ENCODE results near the gene HMGB4. TPM values are rescaled to one million over a fixed set of nuclear protein-coding genes. Genes with fewer than 3 reads are reported as not detected.

Gene HMGB4
- total RNA-seq, 1 donor from 2014 or later, result not detected

DNA sequence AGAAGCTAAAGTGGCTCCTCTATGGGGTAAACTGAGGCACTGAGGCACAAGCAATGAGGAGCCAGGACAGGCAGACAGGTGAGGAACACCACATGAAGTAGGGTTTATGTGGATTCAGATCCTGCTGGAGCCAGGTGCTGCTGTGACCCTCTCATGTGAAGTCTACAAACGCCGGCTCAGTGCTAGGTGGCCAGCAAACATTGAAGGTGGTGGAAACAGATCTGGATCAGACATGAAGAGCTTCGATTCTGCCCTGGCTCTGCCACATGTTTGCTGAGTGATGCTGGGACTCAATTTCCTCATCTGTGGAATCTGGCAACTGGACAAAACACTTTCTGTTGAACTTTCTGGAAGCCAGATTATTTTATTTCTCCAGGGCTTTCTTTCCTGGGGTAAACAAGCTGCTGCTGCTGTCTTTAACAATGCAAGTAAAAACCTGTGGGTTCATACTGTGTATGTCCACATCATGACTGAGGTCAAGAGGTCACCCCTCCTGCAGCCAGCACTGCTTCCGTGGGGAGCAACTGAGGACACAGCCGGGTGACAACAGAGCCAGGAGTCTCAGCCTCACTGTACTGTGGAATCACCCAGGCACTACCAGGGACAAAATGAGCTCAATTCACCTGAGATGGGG, 33.3 kb downstream of the HMGB4 start:
- Mint-ChIP-seq H3K9me3 (ENCODE audit: low read depth) (no peaks in the 10 kb centered on the region), H3K27ac (ENCODE audit: unreplicated experiment) (no peak overlapping the region), H3K27me3 (ENCODE audit: low read depth) (no peaks in the 10 kb centered on the region), H3K36me3 (ENCODE audit: low read depth) (no peaks in the 10 kb centered on the region), H3K4me3 (ENCODE audit: unreplicated experiment) (no peak overlapping the region), H3K4me1 (ENCODE audit: low read depth) (no peaks in the 10 kb centered on the region)
- TF ChIP-seq, protein P1, sequence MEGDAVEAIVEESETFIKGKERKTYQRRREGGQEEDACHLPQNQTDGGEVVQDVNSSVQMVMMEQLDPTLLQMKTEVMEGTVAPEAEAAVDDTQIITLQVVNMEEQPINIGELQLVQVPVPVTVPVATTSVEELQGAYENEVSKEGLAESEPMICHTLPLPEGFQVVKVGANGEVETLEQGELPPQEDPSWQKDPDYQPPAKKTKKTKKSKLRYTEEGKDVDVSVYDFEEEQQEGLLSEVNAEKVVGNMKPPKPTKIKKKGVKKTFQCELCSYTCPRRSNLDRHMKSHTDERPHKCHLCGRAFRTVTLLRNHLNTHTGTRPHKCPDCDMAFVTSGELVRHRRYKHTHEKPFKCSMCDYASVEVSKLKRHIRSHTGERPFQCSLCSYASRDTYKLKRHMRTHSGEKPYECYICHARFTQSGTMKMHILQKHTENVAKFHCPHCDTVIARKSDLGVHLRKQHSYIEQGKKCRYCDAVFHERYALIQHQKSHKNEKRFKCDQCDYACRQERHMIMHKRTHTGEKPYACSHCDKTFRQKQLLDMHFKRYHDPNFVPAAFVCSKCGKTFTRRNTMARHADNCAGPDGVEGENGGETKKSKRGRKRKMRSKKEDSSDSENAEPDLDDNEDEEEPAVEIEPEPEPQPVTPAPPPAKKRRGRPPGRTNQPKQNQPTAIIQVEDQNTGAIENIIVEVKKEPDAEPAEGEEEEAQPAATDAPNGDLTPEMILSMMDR (IDR thresholded peaks at IDR 0.05), result no peak
- no peak for DNase-seq (ENCODE audit: low spot score)

DNA sequence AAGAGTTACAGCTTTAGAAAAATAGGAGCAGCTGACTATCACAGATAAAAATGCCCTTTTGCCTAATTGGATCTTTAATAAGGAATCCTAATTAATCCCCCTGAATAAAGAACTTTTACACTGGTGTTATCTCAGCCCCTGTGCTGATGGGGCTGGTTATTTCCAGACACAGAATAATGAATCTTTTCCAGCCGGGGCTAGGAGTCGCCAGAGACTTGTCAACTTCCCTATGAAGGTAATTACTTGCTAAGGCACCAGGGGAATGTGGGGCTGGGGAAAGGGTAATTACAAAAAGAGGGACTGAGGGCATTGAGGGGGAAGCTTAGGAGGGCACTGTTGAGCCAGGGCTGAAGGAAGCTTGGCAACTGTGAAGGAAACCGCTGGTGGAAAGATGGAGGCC, 34.5 kb downstream of the HMGB4 start:
- TF ChIP-seq, protein P1 (IDR thresholded peaks at IDR 0.05), result no peak
- H3K9me3 Mint-ChIP-seq (ENCODE audit: low read depth), result no peaks in the 10 kb centered on the region
- DNase-seq (ENCODE audit: low spot score), result no peak
- no peaks in the 10 kb centered on the region for H3K4me1 Mint-ChIP-seq (ENCODE audit: low read depth)
- H3K4me3 Mint-ChIP-seq (ENCODE audit: unreplicated experiment), result no peak overlapping the region
- H3K36me3 Mint-ChIP-seq (ENCODE audit: low read depth), result no peaks in the 10 kb centered on the region
- no peaks in the 10 kb centered on the region for H3K27me3 Mint-ChIP-seq (ENCODE audit: low read depth)
- no peak overlapping the region for H3K27ac Mint-ChIP-seq (ENCODE audit: unreplicated experiment)

DNA sequence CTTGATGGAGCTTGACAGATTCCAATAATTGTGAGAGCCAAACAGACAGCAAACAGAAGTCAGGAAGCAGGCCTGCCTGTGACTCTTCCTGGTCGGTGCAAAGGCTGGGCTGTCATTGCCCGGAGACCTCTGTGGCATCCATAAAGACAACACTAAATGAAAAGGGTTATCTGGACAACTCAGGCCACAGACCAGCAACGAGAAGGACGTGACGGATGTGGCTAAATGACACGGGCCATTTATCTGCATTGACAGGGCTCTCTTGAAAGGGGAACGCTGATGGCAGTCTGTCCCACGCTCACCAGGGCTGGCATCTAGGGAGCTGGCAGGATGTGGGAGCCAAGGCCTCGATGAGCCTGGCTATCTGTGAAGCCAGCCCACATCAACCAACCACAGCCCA, 35.0 kb downstream of the HMGB4 start:
- DNase-seq (ENCODE audit: low spot score), result no peak

DNA sequence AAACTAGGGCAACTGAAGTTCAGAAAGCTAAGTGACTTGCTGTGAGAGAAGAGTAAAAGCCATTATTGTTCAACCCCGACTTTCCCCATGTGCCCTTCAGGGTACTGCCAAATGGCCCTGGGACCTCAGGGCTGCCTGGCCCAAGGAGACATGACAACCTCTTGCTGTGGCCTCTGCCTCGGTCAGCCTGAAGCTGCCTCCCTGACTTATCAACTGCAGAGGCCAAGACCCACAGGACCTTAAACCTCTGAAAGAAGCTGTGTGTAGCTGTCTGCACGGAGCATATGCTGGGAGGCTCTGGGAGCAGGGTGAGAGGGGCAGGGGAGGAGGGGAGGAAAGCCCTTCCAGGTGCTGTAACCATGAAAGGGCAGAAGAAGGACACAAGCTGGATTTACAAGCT, 35.9 kb downstream of the HMGB4 start:
- H3K27me3 Mint-ChIP-seq (ENCODE audit: low read depth), result no peaks in the 10 kb centered on the region
- H3K9me3 Mint-ChIP-seq (ENCODE audit: low read depth), result no peaks in the 10 kb centered on the region
- no peak overlapping the region for H3K4me3 Mint-ChIP-seq (ENCODE audit: unreplicated experiment)
- no peak overlapping the region for H3K27ac Mint-ChIP-seq (ENCODE audit: unreplicated experiment)
- no peaks in the 10 kb centered on the region for H3K36me3 Mint-ChIP-seq (ENCODE audit: low read depth)
- H3K4me1 Mint-ChIP-seq (ENCODE audit: low read depth), result no peaks in the 10 kb centered on the region
- no peak for DNase-seq (ENCODE audit: low spot score)
- TF ChIP-seq, protein P1 (IDR thresholded peaks at IDR 0.05), result no peak

More for the DNA sequence above, 35.0 kb downstream of the HMGB4 start:
- TF ChIP-seq, protein P1 (IDR thresholded peaks at IDR 0.05), result no peak
- Mint-ChIP-seq H3K27me3 (ENCODE audit: low read depth) (no peaks in the 10 kb centered on the region), H3K27ac (ENCODE audit: unreplicated experiment) (no peak overlapping the region), H3K4me3 (ENCODE audit: unreplicated experiment) (no peak overlapping the region), H3K4me1 (ENCODE audit: low read depth) (no peaks in the 10 kb centered on the region), H3K9me3 (ENCODE audit: low read depth) (no peaks in the 10 kb centered on the region), H3K36me3 (ENCODE audit: low read depth) (no peaks in the 10 kb centered on the region)

DNA sequence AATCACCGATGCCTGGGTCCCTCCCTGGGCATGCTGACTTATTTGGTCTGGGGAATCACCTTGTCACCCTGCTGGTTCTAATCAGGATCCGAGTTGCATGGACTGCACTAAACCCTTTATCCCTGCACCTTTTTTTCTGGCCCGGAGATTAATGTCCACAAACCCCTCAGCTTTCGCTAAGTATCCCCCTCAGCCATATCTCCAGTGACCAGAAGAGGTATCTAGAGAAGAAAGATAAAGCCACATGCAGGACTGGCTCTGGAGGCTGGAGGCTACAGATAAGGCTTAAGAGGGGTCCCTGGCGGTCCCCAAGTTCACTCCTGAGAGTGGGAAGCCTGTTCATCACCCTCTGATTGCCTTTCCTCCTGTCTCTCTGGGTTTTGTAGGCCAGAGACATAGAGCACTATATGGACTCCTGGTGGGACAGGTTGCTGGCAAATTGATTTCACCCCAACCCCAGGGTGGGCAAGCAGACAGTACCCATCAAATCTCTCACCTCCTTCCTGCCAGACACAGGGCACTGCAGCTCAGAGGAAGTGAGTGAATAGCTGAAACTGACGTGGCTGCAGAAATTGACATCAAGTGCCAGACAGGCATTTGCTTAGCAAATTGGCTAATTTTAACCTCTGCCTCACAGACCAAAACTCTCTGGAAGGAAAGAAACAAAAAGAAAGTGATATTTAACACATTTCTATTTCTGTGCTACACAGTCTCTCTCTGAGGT, 38.8 kb downstream of the HMGB4 start:
- TF ChIP-seq, protein P1 (IDR thresholded peaks at IDR 0.05), result no peak
- no peak for DNase-seq (ENCODE audit: low spot score)
- no peak overlapping the region for H3K4me3 Mint-ChIP-seq (ENCODE audit: unreplicated experiment)
- H3K36me3 Mint-ChIP-seq (ENCODE audit: low read depth), result no peaks in the 10 kb centered on the region
- no peaks in the 10 kb centered on the region for H3K27me3 Mint-ChIP-seq (ENCODE audit: low read depth)
- H3K9me3 Mint-ChIP-seq (ENCODE audit: low read depth), result peaks cover 13% of the 10 kb centered on the region
- H3K4me1 Mint-ChIP-seq (ENCODE audit: low read depth), result no peaks in the 10 kb centered on the region
- no peak overlapping the region for H3K27ac Mint-ChIP-seq (ENCODE audit: unreplicated experiment)

All from chondrocyte (in vitro differentiated cells).